OCI-LY3 (cell line): ENCODE results near the gene USP30.
"Not testable (repeated sequence)": the region's sequence is repeated elsewhere in the genome, so short reads cannot be mapped to it uniquely, and the experiment has no call there.

Experiments used
- H2AFZ ChIP-seq: fragments of 200-600, 300-600 bp; shearing (Covaris generic); 2 replicates; pipeline ENCODE4 v1.6.0; 2014; ENCODE audit warnings: antibody characterized with exemption, low read depth, low read length
- H3K27ac ChIP-seq: fragments of 200-600, 300-600 bp; sonication (generic); 2 replicates; pipeline ENCODE4 v1.5.1; 2014; ENCODE audit warnings: mild to moderate bottlenecking, low read length, moderate library complexity, mixed read lengths
- H3K27me3 ChIP-seq: fragments of 200-600, 300-600 bp; sonication (generic); 2 replicates; pipeline ENCODE4 v1.6.1; 2014; ENCODE audit warnings: low read depth, low read length, mixed read lengths
- H3K36me3 ChIP-seq: fragments of 200-600, 300-600 bp; sonication (generic); replicated peaks from 2 replicates; pipeline ENCODE3; 2014; ENCODE audit warnings: low read depth, low read length, mixed read lengths
- H3K4me1 ChIP-seq: fragments of 300-600, 200-600 bp; sonication (generic); 2 replicates; pipeline ENCODE4 v1.6.1; 2014; ENCODE audit warnings: low read length, mixed read lengths
- H3K4me2 ChIP-seq: fragments of 200-600, 300-600 bp; sonication (generic); 2 replicates; pipeline ENCODE4 v1.6.1; 2014; ENCODE audit warnings: low read length, mixed read lengths
- H3K4me3 ChIP-seq: fragments of 300-600, 200-600 bp; sonication (generic); 2 replicates; pipeline ENCODE4 v1.5.1; 2014; ENCODE audit warnings: antibody characterized with exemption, mild to moderate bottlenecking, low read length, moderate library complexity
- H3K79me2 ChIP-seq: fragments of 300-600, 200-600 bp; shearing (Covaris generic); 2 replicates; pipeline ENCODE4 v1.6.1; 2014; ENCODE audit warnings: mild to moderate bottlenecking, low read length, mixed read lengths
- H3K9ac ChIP-seq: fragments of 300-600, 200-600 bp; shearing (Covaris generic); 2 replicates; pipeline ENCODE4 v1.6.0; 2014; ENCODE audit warnings: mild to moderate bottlenecking, low read length, moderate library complexity
- H3K9me3 ChIP-seq: fragments of 200-600, 300-600 bp; shearing (Covaris generic); 2 replicates; pipeline ENCODE4 v1.6.1; 2014; ENCODE audit warnings: low read length, mixed read lengths; ENCODE audit not compliant: insufficient read depth
- H4K20me1 ChIP-seq: fragments of 200-600, 300-600 bp; sonication (generic); 2 replicates; pipeline ENCODE4 v1.6.1; 2016; ENCODE audit warnings: low read length, mixed read lengths; ENCODE audit not compliant: insufficient read depth
- EZH2phosphoT487 ChIP-seq: fragments of 200-600 bp; shearing (Covaris generic); IDR thresholded peaks from 2 replicates; pipeline ENCODE4 v1.6.1; 2018; ENCODE audit warnings: antibody characterized with exemption, mixed run types, low read depth
- TF ChIP-seq, protein P1 (sequence below): fragments of 200-600, 300-600 bp; sonication (generic); IDR thresholded peaks from 2 replicates; pipeline ENCODE4 v1.5.1; 2014; ENCODE audit warnings: antibody characterized with exemption, low read length, low read depth

Gene USP30

DNA sequence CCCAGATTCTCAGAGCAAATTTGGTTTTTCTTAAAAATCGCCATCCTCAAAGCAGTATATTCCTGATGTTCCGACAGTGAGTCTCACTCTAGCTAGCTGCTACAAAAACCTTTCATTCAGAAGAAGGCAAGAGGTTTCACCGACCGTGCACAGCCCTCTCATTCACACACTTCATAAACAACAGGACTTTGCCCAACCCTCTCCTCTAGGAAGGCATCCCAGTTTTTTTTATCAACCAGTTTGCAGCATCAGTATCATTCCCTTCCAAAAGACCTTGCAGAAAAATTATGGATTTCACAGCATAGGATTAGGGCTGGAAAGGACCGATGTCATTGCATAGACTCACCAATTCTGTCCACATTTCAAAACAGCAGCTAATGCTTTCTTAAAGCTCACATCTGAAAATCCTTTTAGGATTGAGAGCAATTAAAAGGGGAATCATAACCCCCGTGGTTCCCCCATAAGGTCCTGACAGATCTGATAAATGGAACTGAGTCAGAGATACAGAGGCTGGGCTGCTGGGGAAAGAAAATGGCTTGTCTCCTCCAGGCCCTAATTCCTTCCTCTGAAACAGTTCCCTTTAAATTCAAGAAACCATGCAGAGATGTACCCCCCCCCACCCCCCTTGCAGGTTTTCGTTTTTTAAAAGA lies 32.1 kb upstream of the USP30 start:
- Histone ChIP-seq H3K27ac (no peak overlapping the region), H4K20me1 (no peaks in the 10 kb centered on the region), H3K4me3 (no peak overlapping the region), H3K4me1 (no peaks in the 10 kb centered on the region), H3K9me3 (peaks cover 10% of the 10 kb centered on the region; the same call in 1 of the 2 replicates), H3K9ac (no peak overlapping the region), H3K79me2 (no peaks in the 10 kb centered on the region), H2AFZ (no peak overlapping the region), H3K27me3 (peaks cover 10% of the 10 kb centered on the region), H3K36me3 (no peaks in the 10 kb centered on the region), H3K4me2 (no peak overlapping the region)
- TF ChIP-seq EZH2phosphoT487, result no peak
- TF ChIP-seq, protein P1, sequence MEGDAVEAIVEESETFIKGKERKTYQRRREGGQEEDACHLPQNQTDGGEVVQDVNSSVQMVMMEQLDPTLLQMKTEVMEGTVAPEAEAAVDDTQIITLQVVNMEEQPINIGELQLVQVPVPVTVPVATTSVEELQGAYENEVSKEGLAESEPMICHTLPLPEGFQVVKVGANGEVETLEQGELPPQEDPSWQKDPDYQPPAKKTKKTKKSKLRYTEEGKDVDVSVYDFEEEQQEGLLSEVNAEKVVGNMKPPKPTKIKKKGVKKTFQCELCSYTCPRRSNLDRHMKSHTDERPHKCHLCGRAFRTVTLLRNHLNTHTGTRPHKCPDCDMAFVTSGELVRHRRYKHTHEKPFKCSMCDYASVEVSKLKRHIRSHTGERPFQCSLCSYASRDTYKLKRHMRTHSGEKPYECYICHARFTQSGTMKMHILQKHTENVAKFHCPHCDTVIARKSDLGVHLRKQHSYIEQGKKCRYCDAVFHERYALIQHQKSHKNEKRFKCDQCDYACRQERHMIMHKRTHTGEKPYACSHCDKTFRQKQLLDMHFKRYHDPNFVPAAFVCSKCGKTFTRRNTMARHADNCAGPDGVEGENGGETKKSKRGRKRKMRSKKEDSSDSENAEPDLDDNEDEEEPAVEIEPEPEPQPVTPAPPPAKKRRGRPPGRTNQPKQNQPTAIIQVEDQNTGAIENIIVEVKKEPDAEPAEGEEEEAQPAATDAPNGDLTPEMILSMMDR, result no peak

DNA sequence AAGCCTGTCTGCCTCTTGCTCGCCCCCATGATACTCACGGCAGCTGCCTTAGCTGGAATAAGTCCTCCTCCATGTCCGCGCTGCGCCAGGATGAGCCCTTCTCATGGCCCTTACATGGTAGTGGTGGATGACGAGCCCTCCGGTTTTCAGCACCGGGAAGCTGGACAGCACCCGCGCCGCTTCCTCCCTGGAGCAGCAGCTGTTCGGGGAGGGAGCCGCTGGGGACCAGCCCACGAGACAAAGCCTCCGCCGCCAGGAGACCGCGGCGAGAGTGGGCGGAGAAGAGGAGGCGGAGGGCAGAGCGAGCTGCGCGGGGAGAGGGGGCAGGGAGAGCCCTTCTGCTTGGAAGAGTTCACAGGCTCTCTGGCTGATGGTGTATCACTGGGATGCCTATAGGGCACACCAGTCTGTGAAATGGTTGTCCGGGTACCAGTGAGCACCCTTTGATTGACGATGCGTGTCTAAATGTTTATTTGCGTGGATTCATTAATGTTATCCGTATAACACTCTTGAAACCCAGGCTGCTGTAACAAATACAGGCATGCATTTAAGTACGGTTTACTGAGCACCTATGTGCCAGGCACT lies 31.5 kb upstream of the USP30 start, which contains the start of gene SVOP:
SVOP (minus strand) TSS at position 273 of the 585 bp plus-strand sequence; CDS start at position 73, 200 bp downstream.
- H3K4me1 ChIP-seq, result no peaks in the 10 kb centered on the region
- H3K27me3 ChIP-seq, result peaks cover 8% of the 10 kb centered on the region
- no peak within 1 kb of the TSS for H3K4me2 ChIP-seq
- no peak within 1 kb of the TSS for H3K9ac ChIP-seq
- no peaks in the 10 kb centered on the region for H3K36me3 ChIP-seq
- H3K4me3 ChIP-seq, result no peak within 1 kb of the TSS
- H4K20me1 ChIP-seq, result no peaks in the 10 kb centered on the region
- no peak for TF ChIP-seq EZH2phosphoT487
- TF ChIP-seq, protein P1, result no peak
- no peaks in the 10 kb centered on the region for H3K79me2 ChIP-seq
- no peak within 1 kb of the TSS for H3K27ac ChIP-seq
- peaks cover 10% of the 10 kb centered on the region; the same call in 1 of the 2 replicates for H3K9me3 ChIP-seq
- no peak within 1 kb of the TSS for H2AFZ ChIP-seq

DNA sequence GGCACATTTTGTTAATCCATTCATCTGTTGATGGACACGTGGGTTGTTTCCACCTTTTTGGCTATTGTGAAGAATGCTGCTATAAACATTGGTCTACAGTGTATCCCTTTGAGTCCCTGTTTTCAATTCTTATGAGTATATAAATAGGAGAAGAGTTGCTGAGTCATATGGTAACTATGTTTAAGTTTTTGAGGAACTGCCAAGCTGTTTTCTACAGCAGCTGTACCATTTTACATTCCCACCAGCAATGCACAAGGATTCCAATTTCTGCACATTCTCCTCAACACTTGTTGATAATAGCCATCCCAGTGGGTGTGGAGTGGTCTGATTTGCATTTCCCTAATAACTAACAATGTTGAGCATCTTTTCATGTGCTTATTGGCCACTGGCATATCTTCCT lies 24.6 kb upstream of the USP30 start:
- H3K9ac ChIP-seq, result no peak overlapping the region
- H3K4me2 ChIP-seq, result no peak overlapping the region
- no peaks in the 10 kb centered on the region for H3K27me3 ChIP-seq
- H3K4me1 ChIP-seq, result peaks cover 10% of the 10 kb centered on the region
- H2AFZ ChIP-seq, result no peak overlapping the region
- H3K27ac ChIP-seq, result no peak overlapping the region
- peaks cover under 1% of the 10 kb centered on the region; the same call in 1 of the 2 replicates for H3K9me3 ChIP-seq
- no peaks in the 10 kb centered on the region for H4K20me1 ChIP-seq
- TF ChIP-seq, protein P1, result no peak
- TF ChIP-seq EZH2phosphoT487, result no peak
- no peak overlapping the region for H3K4me3 ChIP-seq
- no peaks in the 10 kb centered on the region for H3K36me3 ChIP-seq
- no peaks in the 10 kb centered on the region for H3K79me2 ChIP-seq

DNA sequence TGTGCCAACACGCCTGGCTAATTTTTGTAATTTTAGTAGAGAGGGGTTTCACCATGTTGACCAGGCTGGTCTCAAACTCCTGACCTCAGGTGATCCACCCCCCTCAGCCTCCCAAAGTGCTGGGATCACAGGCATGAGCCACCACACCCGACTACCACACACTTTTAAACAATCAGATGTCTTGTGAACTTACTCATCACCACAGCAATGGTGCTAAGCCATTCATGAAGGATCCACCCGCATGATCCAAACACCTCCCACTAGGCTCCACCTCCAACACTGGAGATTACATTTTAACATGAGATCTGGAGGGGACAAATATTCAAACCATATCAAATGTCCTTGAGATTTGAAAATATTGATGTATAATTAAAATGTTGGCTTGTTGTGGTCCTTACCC lies 23.8 kb upstream of the USP30 start:
- not testable (repeated sequence) for H4K20me1 ChIP-seq, H3K27me3 ChIP-seq, H3K9me3 ChIP-seq, H3K9ac ChIP-seq, H3K4me3 ChIP-seq, H2AFZ ChIP-seq, H3K27ac ChIP-seq, H3K36me3 ChIP-seq, H3K4me2 ChIP-seq, H3K79me2 ChIP-seq
- peaks cover 10% of the 10 kb centered on the region for H3K4me1 ChIP-seq
